ENCODE data around the gene NRCAM.

NRCAM gene

GRCh38 chr7:108363659-108364058, 92.6 kb downstream of the NRCAM start:
- H3K79me2 ChIP-seq (ENCODE audit: low read length) = no peaks in the 10 kb centered on the region
- H3K36me3 ChIP-seq (replicated peaks; ENCODE audit: insufficient read depth, low read length) = no peaks in the 10 kb centered on the region
- H3K4me1 ChIP-seq (ENCODE audit: low read length) = no peaks in the 10 kb centered on the region
- no peaks in the 10 kb centered on the region for H3K9me3 ChIP-seq (replicated peaks; ENCODE audit: insufficient read depth, low read length)
- H3K9ac ChIP-seq (ENCODE audit: low read length) = no peak overlapping the region
- no peak overlapping the region for H3K4me2 ChIP-seq (ENCODE audit: low read depth, low read length)
- H3K4me3 ChIP-seq (ENCODE audit: low read length) = no peak overlapping the region
- no peaks in the 10 kb centered on the region for H3K27me3 ChIP-seq (replicated peaks; ENCODE audit: insufficient read depth, low read length)
- no peak overlapping the region for H3K27ac ChIP-seq (ENCODE audit: low read length)
- H4K20me1 ChIP-seq (ENCODE audit: insufficient read depth, low read length) = no peaks in the 10 kb centered on the region
- no peak for DNase-seq
- no peaks in the 10 kb centered on the region for H3F3A ChIP-seq (ENCODE audit: insufficient read depth, low read length)
- no peak for TF ChIP-seq EZH2 (optimal IDR thresholded peaks at IDR 0.05; ENCODE audit: low read depth, low read length)
- no peak for TF ChIP-seq CTCF (IDR thresholded peaks at IDR 0.05; ENCODE audit: low read length)
- TF ChIP-seq EZH2phosphoT487 (IDR thresholded peaks at IDR 0.05; ENCODE audit: low read length) = no peak
- H2AFZ ChIP-seq (ENCODE audit: low read length) = no peak overlapping the region
- H3K9me2 ChIP-seq (replicated peaks; ENCODE audit: insufficient read depth, low read length) = no peaks in the 10 kb centered on the region

DNA sequence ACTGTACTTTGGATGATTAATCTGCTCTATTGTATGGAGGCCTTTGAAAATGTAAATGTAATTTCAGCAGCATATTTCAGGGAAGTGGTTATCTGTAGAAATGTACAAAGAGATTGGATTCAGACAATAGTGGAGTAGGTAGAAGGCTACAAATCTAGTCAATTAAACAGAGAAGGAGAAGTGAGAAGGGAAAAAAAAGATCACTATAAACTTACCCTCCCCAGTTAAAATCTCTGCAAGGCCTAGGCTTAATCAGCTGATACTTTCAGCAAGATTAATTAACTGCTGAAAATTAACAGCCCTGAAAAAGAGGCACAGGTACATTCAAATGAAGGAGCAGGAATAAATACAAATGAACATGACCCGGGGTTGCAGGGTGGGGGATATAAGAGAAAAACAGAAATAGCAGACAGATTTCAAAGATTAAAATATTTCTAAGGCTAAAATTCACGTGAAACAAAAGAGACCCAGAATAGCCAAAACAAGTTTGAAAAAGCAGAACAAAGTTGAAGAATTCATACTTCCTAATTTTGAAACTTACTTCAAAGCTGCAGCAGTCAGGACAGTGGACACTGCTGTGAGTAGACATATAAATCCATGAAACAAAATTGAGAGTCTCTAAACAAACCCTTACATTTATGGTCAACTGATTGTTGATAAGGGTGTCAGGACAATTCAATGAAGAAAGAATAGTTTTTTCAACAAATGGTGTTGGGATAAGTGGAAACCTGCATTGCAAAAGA, 96.0 kb downstream of the NRCAM start:
- no peak for TF ChIP-seq EZH2phosphoT487 (IDR thresholded peaks at IDR 0.05; ENCODE audit: low read length)
- TF ChIP-seq EZH2 (optimal IDR thresholded peaks at IDR 0.05; ENCODE audit: low read depth, low read length) = no peak
- no peak for TF ChIP-seq CTCF (IDR thresholded peaks at IDR 0.05; ENCODE audit: low read length)
- Histone ChIP-seq H3K4me2 (ENCODE audit: low read depth, low read length) (no peak overlapping the region), H3K4me3 (ENCODE audit: low read length) (no peak overlapping the region), H2AFZ (ENCODE audit: low read length) (no peak overlapping the region), H3K36me3 (replicated peaks; ENCODE audit: insufficient read depth, low read length) (no peaks in the 10 kb centered on the region), H3K27me3 (replicated peaks; ENCODE audit: insufficient read depth, low read length) (no peaks in the 10 kb centered on the region), H3F3A (ENCODE audit: insufficient read depth, low read length) (no peaks in the 10 kb centered on the region), H3K4me1 (ENCODE audit: low read length) (no peaks in the 10 kb centered on the region), H3K9me2 (replicated peaks; ENCODE audit: insufficient read depth, low read length) (no peaks in the 10 kb centered on the region), H3K27ac (ENCODE audit: low read length) (no peak overlapping the region), H3K9me3 (replicated peaks; ENCODE audit: insufficient read depth, low read length) (no peaks in the 10 kb centered on the region), H3K79me2 (ENCODE audit: low read length) (no peaks in the 10 kb centered on the region), H4K20me1 (ENCODE audit: insufficient read depth, low read length) (no peaks in the 10 kb centered on the region), H3K9ac (ENCODE audit: low read length) (no peak overlapping the region)
- DNase-seq = no peak

GRCh38 chr7:108358553-108358952, 97.7 kb downstream of the NRCAM start:
- no peak overlapping the region for H3K4me2 ChIP-seq (ENCODE audit: low read depth, low read length)
- H2AFZ ChIP-seq (ENCODE audit: low read length) = no peak overlapping the region
- H3K79me2 ChIP-seq (ENCODE audit: low read length) = no peaks in the 10 kb centered on the region
- H3K9me2 ChIP-seq (replicated peaks; ENCODE audit: insufficient read depth, low read length) = no peaks in the 10 kb centered on the region
- H4K20me1 ChIP-seq (ENCODE audit: insufficient read depth, low read length) = no peaks in the 10 kb centered on the region
- H3K4me1 ChIP-seq (ENCODE audit: low read length) = no peaks in the 10 kb centered on the region
- no peak for DNase-seq
- no peak for TF ChIP-seq EZH2 (optimal IDR thresholded peaks at IDR 0.05; ENCODE audit: low read depth, low read length)
- TF ChIP-seq CTCF (IDR thresholded peaks at IDR 0.05; ENCODE audit: low read length) = no peak
- TF ChIP-seq EZH2phosphoT487 (IDR thresholded peaks at IDR 0.05; ENCODE audit: low read length) = no peak
- H3K9ac ChIP-seq (ENCODE audit: low read length) = no peak overlapping the region
- H3K9me3 ChIP-seq (replicated peaks; ENCODE audit: insufficient read depth, low read length) = no peaks in the 10 kb centered on the region
- H3K4me3 ChIP-seq (ENCODE audit: low read length) = no peak overlapping the region
- H3K27ac ChIP-seq (ENCODE audit: low read length) = no peak overlapping the region
- H3K27me3 ChIP-seq (replicated peaks; ENCODE audit: insufficient read depth, low read length) = no peaks in the 10 kb centered on the region
- H3K36me3 ChIP-seq (replicated peaks; ENCODE audit: insufficient read depth, low read length) = no peaks in the 10 kb centered on the region
- no peaks in the 10 kb centered on the region for H3F3A ChIP-seq (ENCODE audit: insufficient read depth, low read length)

Measured in MM.1S (cell line).